SIG-M5 (cell line): ENCODE results near the gene PPP2R2B.
"Not testable (repeated sequence)": the region's sequence is repeated elsewhere in the genome, so short reads cannot be mapped to it uniquely, and the experiment has no call there.

ENCODE experiments used
- DNase-seq: peaks from one replicate; lab custom pipeline; 2025; lab: John Stamatoyannopoulos, UW

PPP2R2B gene

GRCh38 chr5:146607659-146608332, 270.8 kb downstream of the PPP2R2B start:
- DNase-seq, result no peak

DNA sequence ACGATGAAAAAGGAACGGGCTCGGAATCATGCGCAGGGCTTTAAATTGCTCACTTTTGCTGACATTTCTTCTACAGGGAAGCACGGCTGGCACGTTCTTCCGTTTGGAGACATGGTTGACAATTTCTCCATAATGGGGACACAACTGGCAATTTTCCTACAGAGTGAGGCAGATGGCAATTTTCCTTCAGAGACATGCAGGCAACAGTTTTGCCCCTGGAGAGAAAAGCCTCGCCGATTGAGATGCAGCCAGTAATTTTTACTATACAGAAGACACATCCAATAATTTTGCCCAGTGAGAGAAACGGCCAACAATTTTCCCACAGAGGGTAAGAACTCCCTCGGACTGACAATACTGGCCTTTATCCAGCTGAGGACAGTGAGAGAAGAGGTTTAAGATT, 271.7 kb downstream of the PPP2R2B start:
- no peak for DNase-seq

DNA sequence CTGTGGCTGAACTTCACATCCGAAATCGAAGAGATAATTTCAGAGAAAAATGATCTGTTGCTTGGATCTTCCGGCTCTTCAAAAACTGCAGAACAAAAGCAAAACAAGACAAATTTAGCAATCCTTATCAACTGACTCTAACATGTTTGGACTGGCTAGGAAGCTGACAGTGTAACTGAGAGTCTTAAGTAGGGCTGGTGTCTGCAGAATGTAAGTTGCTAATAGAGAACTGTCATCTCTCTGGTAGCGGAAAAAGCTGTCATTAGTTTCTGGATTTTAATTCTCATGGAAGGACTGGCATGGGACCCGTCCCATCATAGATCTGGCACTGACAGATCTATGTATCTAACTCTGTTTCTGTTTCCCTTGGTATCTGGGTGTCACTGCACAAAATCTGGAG, 278.2 kb downstream of the PPP2R2B start:
- no peak for DNase-seq

DNA sequence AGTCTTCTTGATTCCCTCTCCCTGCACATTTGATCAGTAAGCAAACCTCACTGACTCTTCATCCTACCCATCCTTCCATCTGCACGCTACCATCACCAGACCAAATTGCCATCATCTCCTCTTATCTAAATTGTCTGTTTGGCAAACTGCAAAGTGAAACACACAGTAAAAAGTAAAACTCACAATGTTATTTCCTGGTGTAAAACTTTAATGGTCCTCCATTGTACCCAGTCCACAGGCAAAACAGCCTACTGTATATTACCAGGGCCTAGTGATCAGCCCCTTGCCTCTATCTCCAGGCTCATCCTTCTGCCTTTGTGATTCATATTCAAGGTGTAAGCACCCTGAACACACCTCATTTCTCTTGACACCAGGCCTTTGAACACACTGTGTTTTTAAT, 279.3 kb downstream of the PPP2R2B start:
- no peak for DNase-seq

DNA sequence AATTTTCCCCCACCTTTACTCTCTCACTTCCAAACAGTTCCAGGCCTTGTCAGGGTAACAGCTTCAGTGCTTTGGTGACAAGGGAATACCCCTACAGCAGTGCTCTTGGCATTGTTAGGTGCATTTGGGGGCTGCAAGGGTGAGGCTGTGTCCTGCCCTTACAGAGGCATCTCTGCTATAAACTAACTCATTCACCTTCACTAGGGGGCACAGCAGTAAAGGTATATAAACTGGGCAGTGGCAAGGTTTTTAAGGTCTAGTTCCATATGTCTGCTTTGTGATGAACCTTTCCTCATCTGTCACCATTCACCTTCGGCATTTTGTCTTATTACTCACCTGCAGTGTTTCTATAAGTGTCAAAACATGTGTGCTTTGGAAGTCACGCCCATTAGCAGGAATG, 283.5 kb downstream of the PPP2R2B start:
- no peak for DNase-seq

- no peak for DNase-seq
Measured at GRCh38 chr5:146592352-146592751, 286.2 kb downstream of the PPP2R2B start.

GRCh38 chr5:146589028-146589345, 289.6 kb downstream of the PPP2R2B start:
- DNase-seq, result no peak

GRCh38 chr5:146588331-146589027, 290.1 kb downstream of the PPP2R2B start:
- no peak for DNase-seq

- DNase-seq, result no peak
Measured at GRCh38 chr5:146586752-146587151, 291.8 kb downstream of the PPP2R2B start.

GRCh38 chr5:146584750-146585149, 293.8 kb downstream of the PPP2R2B start:
- no peak for DNase-seq

DNA sequence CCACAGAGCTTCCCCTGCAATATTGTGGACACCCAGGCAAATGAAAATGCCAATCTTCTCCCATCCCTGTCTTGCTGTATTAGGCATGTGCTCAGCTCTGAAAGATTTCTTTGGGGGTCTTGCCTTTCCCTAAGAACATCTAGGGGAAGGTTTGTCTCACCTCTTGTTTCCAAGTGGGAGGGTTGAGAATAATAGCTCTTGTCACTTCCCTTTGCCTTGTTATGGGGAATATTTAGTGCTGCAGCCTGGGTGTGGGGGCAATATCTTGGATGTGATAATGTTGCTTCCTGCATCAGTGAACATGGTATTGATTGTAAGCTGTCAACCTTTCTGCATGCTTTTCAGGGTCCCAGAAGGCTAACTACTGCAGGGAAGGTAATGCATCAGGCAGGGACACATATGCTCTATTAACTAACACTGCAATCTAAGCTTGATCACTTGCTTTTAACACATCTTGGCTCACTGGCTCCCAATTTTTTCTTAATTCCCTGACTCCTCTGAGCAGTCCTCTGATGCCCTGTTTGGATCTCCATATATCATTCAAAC, 296.4 kb downstream of the PPP2R2B start:
- DNase-seq, result no peak

DNA sequence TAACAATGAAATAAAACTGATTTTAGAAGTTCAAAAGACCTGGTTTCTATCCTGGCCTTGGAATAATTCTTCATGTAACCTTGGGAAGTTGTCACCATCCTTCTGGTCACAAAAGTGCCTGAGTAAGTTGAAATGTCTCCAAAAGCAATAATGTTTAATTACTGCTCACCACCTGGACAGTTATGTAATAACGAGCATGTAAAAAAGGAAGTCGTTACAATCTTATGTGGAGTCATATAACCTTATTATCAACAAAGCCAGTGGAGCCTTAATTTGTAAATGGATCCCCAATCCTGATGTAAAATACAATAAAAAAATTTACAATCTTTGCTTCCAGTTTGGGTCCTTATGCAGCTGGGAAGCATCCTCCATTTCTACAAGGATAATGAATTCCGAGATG, 298.3 kb downstream of the PPP2R2B start:
- DNase-seq, result no peak

GRCh38 chr5:146574713-146575112, 303.8 kb downstream of the PPP2R2B start:
- no peak for DNase-seq

DNA sequence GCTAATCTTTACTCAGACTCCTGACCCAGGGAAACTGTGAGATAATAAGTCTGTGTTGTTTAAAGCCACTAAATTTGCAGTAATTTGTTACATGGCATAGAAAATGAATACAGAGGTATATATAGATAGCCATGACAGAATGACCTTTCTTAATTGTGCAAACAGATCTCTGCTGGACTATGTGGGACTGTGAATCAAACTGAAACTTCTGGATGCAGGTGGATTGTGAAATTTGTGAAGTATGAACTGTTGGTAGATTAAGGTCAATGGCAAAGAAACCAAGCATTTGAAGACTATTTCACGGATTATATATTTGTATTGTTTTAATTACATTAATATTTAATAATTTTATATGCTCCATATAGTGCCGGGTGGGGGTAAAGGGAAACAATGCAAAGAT, 310.4 kb downstream of the PPP2R2B start:
- no peak for DNase-seq

DNA sequence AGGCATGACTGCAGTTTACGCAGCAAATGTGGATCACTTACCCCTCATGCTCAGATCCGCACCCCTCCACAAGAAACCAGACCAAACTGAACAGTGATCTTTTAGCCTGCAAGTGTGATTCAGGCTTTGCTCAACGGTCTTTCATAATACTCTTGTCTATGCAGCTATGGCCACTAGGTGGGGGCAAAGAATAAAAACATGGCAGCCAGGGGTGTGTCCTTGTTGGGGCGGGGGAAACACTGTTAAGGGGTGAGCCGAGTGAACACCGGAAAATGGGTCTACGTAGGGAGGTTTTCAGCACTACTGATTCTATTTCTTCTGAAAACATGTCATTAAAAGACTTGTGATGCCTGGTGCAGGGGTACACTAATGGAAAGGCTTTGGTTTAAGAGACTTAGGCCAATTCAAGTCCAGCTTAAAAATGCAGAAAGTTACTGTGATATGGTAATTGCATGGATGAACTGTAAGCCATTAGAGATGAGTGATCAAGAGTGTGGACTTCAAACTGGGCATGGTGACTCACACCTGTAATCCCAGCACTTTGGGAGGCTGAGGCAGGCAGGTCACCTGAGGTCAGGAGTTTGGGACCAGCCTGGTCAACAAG, 312.7 kb downstream of the PPP2R2B start:
- no peak for DNase-seq

DNA sequence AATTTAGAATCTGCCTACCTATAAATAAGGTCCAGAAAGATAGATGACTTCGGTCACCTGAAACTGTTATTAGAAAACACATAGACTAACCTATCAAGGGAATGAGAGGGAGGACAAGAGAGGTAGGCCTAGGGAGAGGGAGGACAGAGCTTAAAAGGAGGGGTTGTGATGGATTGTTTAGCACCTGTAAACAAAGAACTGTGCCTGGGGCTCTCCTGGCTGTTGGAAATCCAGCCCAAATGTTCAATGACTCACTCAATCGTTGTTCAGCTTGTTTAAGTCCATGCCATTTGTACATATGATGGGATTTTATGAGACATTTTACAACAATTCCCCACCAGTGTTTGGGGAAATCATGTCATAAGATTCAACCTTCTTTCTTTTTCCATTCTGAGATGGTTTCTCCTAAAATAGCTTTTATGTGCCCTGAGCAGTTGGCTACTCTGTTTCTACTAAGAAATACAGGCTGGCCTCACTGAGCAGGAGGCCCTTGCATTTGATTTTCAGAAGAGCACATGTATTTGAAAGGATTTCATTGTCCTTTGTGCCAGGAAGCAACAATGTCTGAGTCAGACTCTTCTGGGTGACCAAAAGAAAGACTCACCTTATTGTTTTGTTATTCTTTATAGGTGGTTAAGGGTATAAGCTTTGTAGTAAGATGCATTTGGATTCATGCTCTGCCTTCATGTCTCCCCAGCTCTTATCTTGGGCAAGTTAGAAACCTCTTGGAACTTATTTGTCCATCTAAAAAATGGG, 314.4 kb downstream of the PPP2R2B start:
- no peak for DNase-seq

GRCh38 chr5:146562461-146562860, 316.1 kb downstream of the PPP2R2B start:
- DNase-seq, result no peak

GRCh38 chr5:146561711-146562110, 316.8 kb downstream of the PPP2R2B start:
- no peak for DNase-seq

GRCh38 chr5:146560205-146560812, 318.2 kb downstream of the PPP2R2B start:
- DNase-seq, result no peak

DNA sequence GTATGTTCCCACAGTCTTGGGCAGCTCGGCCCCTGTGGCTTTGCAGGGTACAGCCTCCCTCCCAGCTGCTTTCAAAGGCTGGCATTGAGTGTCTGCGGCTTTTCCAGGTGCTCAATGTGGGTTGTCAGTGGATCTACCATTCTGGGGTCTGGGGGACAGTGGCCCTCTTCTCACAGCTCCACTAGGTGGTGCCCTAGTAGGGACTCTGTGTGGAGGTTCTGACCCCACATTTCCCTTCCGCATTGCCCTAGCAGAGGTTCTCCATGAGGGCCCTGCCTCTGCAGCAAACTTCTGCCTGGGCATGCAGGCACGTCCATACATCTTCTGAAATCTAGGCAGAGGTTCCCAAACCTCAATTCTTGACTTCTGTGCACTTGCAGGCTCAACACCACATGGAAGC, 321.7 kb downstream of the PPP2R2B start:
- not testable (repeated sequence) for DNase-seq

DNA sequence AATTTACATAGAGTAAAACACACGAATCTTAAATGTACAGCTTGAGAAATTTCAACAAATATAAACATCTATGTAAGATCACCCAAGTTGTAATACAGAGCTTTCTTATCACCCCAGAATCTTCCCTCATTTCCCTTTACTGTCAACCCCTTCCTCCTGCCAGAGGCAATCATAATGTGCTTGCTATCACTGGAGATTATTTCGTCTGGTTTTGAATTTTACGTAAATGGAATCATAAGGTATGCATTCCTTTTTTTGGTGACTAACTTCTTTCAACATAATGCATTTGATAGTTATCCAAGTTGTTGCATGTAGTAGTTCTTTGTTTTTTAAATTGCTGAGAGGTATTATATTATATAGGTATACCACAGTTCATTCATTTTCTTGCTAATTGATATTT, 325.1 kb downstream of the PPP2R2B start:
- no peak for DNase-seq

DNA sequence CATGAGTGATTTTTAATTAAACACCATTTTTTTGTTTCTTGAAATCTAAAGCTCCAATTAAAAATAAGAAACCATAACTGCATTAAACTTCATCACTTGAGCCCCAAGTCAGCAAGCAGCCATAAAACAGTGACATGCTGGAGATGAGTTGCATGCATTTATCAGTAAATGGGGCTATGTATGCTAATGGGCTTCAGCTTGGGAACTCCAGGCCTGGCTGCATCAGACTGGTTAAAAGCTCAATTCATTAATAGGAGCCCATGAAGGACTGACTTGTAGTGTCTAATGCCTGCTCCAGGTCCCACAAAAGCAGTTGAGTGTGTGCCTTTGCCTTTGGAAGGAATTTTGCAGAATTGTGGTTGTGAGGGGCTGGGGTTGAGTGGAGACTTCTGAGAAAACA, 328.9 kb downstream of the PPP2R2B start:
- DNase-seq, result no peak
